HG03103 (cell line): ENCODE measurements around the gene SRSF4.
"Not testable (repeated sequence)": the region's sequence is repeated elsewhere in the genome, so short reads cannot be mapped to it uniquely, and the experiment has no call there.

Source experiments
- ATAC-seq: cut with Tn5 transposase; IDR thresholded peaks from one replicate; pipeline ENCODE4 v1.9.1; 2021; ENCODE audit warnings: low read depth; ENCODE audit not compliant: unreplicated experiment

SRSF4 gene

DNA sequence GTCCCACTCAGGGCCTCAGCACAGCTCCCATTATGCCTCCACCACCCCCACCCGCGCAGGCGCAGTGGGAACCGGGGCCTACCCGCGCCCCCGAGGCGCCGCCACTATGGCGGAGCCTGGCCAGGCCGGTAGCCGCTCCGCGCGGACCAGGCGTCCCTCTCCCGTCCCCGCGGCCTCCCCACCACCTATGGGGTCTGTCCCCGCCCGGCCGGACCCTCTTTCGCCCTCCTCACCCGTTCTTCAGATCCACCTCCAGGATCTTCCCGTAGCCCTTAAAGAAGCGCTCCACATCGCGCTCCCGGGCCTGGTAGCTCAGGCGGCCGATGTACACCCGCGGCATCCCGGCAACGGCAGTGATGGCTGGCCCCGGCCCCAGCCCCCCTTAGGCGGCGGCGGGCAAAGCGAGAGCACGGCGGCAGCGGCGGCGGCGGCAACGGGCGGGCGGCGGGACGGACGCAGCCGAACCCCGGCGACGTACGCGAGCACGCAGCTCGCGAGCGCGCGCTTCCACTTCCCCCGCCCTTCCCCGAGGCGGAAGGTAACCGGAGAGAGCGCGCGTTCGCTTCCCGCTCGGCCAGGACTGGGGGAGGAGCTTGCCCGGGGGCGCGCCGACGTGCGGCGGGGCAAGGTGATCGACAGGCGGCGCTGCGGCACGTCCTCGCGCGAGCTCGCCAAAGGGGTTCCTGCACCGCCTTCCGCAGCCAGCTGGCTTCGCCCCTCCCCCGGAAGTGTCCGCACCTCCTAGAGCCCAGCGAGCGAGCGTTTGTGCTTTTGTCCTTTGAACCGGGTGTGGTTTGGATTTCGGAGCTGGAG, at the start of gene SRSF4:
Gene SRSF4 (minus strand): TSS at position 488 of the 813 bp plus-strand sequence. CDS start 148 bp downstream, at position 340.
- peak; percentile 81 for ATAC-seq

DNA sequence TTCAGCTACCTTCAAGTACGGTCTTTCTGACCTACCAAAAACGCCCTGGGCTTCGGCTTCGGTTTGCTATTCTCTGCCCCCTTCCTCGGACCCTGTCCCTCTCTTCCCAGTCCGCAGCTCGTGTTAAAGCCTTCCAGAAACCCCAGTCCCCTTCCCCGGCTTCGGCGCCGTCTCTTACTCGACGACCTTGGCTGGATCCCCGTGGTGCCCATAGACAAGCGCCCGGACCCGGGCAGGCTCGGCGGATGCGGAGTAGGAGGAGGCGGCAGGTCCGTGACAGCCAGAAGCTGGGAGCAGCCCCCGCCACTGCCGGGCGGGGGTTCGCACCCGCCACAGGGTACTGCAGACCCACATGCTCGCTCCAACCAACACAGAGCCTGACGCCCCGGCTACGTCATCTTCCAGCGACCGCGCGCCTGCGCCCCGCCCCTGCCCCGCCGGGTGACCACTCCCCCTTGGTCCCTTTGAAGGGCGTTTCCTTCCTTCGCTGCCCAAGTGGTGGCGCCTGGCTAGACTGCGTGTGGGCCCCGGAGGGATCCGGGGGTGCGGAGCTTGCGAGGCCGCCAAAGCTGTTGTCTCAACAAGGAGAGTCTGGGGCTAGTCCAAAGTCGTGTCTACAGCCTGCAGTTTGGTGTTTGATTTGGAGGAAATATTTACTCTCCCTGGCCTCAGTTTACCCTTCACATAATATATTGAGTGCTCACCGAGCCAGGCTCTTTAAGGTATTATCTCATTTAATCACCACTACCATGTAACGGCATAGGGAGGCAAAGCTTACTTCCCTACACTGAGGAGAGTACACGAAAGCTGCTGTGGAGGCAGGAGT, 49.1 kb upstream of the SRSF4 start, which contains the start of gene MECR:
Gene MECR (minus strand): TSS at position 382 of the 826 bp plus-strand sequence. CDS start 28 bp downstream, at position 354.
- peak; percentile 94 for ATAC-seq

DNA sequence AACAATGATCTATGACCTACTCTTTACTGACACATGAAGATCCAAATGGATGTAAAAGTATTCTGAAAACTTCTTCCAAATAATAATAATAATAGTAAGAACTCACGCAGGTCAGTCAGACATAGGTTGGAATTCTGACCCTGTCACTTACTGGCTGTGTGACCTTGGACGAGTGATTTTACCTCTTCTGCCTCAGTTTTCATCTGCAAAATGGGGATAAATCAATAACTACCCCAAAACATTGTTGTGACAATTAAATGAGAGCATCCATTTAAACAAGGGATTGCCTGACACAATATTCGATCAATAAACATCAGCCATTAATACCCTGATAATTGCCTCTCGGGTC, 48.5 kb upstream of the SRSF4 start:
- no peak for ATAC-seq

DNA sequence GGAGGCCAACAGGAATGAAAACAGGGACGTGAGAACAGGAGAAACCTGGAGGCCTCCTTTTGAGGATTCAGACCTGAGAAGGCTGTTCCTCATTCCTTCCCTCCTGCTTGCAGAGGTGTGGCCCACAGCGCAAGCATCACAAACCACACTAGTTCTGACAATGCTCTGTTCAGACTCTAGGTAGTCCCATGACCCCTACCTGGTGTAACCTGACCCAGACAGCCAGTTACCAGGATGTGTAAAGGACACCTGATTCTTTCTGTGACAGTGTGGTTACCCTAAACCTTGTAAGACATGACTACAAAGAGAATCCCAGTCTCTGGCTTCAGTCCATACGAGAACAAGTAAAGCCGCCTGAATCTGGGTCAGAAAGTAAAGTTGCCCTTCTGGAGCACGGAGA, 45.8 kb upstream of the SRSF4 start:
- no peak for ATAC-seq

DNA sequence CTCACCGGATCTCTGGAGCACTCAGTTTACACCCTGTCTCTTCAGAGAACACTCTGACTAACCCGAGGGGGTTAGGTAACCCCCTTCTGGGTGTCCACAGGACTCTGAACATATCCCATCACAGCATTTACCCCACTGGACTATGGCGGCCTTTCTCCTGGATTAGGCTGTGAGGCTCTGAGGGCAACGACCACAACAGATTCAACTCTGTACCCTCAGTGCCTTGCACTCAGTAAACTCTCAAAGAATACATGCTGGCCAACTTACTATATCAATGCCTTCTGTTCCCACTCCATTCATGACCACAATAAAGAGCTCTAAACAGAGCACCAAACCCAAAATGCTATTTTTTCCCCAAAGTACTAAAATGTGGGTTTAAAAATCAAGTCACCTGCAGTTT, 43.7 kb upstream of the SRSF4 start:
- no peak for ATAC-seq

DNA sequence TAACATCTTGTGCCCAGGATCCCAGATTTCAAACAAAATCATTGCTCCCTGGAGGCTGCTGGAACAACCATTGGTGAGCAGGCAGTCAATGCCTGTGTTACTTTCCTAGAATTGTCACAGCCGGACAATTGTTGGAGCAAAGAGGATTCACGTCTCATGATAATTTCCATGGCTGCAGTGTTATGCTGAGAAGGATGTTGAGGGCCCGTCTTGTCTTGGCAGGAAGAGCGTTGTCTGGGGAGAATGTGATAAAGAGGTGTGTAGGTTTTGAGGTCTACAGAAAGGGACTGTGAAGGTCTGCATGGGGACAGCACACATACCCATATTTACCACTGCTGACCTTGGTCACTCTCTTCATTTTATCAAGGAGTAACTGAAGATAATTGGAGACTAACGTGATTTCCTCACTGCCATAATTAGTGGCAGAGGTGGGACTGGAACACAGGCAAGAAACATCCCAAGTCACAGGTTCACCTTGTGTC, 42.7 kb upstream of the SRSF4 start:
- ATAC-seq: no peak

DNA sequence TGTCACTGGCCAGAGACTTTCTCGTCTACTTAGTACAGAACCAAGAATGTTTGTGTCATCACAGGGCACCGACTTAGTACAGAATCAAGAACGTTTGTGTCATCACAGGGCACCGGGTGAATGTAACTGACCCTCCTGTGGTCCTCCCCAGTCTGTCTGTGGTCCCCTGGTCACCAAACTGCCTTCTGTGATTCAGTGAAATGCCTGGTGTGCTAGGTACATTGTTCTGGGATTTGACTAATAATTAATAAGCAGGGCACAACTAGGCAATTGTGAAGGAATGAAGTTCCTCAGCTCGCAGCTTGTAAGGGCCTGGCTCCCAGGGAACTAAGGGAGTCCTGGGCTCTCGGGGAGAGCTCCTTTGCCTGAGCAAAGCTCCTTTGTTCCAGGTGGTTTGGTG, 41.8 kb upstream of the SRSF4 start:
- ATAC-seq: no peak

DNA sequence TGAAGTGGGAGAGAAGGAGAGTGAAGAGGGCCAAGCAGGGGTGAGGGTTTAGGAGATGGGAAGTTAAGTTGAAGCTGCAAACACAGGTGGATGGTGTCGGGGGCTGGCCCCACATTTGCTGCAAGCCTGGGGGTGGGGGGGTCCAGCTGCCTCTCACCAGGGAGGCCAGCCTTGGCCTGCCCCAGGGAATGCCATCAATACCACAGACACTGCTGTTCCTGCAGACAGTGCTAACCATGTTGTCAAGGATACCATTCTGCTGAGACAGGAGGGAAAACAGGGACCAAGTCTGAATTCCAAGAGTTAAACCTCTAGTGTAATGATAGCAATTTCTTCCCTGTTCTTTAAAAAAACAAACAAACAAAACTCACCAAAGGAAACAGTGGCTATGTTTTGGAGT, 41.0 kb upstream of the SRSF4 start:
- ATAC-seq: no peak

DNA sequence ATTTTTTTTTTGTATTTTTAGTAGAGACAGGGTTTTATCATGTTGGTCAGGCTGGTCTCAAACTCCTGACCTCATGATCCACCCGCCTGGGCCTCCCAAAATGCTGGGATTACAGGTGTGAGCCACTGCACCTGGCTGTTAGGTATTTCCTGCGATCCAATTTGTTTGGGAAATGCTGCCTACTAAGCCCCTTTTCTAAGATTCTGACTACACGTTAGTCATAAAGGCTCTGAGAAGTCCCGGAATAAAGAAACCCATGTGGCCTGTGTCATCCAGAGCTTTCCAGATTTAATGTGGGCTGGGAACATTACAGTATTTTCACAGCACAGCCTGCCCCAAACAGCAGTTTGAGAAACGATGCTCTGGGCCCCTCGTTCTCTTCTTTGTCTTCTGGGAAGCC, 40.6 kb upstream of the SRSF4 start:
- ATAC-seq: not testable (repeated sequence)

DNA sequence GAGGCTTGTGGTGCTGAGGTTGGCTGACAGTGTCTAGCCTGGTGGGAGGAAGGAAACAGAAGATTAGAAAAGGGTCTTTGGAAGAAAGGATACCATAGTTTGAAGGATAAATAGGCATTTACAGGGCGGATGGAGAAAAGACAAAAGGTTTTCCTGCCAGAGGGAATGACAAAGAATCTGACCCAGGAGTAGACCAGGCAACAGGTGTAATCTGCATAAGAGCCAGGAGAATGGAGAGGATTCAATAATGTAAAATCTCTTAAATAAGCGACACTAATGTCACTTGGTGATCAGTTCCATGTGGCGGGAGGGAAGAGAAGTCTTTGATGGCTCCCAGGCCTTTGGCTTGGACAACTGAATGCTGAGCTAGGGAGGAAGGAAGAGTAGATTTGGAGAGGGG, 39.6 kb upstream of the SRSF4 start:
- no peak for ATAC-seq

DNA sequence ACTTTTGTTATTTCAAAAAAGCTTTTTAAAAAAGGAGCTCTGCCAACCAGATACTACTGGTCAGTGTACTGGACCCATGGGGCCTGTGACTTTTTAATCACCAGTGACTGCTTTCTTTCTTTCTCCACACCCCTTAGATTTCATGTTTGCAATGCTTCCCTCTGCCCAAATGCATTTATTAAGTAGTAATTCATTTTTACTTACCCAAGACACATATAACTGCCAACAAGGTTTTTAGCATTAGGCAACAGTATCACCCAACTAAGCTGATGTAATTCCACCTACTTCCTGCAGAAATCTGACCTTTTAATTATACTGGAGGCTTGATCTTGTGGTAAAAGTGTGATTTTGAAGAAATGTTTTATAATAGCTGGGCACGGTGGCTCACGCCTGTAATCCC, 36.5 kb upstream of the SRSF4 start:
- ATAC-seq: no peak

DNA sequence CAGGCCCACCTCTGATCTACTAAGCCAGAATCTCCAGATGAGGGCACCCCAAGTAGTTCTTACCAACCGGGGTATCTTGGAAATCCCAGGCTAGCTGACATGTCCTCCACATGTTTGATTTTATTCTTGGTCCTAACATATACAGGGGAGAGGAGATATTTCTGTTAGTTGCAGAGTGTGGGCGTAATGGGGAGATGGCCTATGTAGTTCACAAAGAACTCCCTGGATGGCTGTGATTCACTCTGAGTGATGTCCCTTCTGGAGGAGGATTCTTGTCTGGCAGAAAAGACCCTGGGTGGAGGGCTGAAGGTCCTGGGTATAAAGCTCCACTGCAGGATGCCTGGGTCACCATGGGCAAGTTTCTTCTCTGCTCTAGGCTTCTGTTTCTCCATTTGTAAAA, 35.9 kb upstream of the SRSF4 start:
- ATAC-seq: no peak

DNA sequence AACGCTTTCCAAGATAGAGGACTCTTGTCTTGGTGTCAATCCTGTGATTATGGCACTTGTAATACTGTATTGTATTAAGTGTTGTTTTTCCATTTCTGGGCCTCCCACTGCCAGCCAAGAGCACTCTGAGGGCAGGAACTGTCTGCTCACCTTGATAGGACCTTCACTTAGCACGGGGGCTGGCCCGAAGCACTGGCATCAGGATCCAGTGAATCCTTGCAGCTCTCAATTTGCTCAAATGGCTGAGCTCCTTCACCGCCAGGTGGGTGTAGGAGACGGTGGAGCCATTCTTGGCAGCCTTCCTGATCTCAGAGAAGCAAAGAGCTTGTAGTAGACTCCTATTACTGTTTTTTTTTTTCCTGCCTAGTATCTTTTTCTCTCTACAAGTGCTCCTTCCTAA, 31.4 kb upstream of the SRSF4 start:
- no peak for ATAC-seq

DNA sequence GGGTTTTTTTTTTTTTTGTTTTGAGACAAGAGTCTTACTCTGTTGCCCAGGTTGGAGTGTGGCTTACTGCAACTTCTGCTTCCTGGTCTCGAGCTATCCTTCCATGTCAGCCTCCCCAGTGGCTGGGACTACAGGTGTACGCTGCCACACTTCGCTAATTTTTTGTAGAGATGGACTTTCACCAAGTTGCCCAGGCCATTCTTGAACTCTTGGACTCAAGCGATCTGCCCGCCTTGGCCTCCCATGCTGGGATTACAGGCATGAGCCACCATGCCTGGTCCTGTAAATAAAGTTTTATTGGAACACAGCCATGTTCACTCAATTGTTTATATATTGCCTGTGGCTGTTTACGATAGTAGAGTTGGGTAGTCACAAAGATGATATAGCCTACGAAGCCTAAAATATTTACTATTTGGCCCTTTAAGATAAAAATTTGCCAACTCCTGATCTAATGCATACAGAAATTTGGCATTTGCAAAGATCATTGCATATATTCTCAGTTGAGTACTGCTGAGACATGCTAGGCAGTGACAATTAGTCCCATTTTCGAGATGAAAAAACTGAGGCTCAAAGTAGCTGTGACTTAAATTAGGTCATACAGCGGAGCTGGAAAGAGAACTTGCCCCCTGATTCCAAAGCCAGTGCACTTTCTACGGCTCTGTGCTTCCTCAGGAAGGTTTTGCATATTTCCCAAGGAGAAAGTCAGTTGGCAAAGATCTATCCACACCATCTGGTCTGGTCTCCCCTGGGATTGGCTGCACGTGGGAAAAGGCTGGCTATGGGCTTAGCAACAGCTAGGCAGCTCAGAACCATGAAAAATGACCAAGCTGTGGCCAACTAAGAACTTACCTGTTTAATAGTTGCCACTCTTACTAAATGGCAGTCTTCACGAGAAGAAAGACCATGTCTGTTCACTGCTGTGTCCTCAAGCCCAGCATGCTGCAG, 29.7 kb upstream of the SRSF4 start:
- ATAC-seq: no peak

DNA sequence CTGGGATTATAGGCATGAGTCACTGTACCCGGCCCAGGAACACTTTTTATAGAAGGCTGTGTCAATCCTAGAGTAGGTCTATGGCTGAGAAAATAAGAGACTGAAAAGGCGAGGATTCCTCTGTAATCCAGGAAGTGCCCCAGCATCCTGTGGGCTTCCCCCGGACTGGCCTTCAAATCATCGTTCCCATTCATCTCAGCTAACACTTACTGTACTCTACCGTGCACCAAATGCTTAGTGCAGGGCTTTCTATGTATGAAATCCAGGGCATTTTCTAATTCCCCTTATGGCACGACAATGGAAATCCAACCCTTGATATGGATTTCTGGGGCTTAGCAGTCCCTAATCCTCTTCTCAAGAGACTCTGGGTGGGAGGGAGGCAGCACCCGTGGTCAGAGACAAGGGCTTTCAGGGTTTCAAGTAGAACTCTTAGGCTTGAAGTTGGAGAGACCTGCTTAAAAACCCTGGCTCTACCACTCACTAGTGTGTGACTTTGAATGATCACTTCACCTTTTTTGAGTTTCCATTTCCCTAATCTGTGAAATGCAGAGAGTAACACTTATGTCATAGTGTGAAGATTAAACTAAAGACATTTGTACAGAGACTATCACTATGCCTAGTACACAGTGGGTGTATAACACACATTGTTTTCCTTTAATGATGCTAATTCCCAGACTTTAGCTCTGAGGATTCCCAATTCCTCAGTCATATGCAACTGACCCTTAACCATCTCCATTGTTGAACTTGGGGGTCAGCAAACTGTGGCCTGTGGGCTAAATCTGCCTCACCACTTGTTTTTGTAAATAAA, 28.8 kb upstream of the SRSF4 start:
- ATAC-seq: no peak

DNA sequence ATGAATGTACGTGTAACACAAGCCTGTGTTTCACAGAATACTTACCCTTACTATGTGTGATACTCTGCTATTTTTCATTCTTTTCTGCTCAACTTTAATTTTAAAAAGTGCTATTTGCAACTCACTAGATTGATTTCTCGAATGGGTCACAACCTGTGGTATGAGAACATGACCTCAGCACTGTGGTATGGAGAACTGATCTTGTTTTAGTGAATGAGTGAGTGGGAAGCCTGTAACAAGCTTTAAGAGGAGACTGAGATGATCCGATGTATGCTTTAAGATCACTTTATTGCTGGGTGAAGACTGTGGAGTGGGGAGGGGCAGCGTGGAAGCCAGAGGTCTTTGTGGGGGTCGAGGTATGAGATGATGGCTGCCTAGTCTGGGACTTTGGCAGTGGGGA, 27.5 kb upstream of the SRSF4 start:
- ATAC-seq: no peak

DNA sequence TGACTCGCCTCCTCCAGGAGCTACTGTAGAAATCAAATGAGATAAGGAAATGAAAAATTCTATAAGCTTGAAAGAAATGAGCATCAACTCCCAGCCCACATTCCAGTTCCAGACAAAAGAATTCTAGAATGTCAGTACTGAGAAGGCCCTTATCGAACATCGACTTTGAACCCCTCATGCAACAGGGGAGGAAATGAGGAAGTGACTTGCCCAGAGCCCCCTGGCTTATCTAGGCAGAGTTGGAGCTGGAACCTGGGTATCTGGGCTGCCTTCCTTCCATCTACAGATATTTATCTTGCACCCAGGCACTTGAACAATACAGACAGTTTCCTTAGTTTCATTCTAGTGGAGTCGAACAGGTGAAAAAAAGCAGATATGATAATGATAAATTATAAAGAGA, 26.7 kb upstream of the SRSF4 start:
- no peak for ATAC-seq

DNA sequence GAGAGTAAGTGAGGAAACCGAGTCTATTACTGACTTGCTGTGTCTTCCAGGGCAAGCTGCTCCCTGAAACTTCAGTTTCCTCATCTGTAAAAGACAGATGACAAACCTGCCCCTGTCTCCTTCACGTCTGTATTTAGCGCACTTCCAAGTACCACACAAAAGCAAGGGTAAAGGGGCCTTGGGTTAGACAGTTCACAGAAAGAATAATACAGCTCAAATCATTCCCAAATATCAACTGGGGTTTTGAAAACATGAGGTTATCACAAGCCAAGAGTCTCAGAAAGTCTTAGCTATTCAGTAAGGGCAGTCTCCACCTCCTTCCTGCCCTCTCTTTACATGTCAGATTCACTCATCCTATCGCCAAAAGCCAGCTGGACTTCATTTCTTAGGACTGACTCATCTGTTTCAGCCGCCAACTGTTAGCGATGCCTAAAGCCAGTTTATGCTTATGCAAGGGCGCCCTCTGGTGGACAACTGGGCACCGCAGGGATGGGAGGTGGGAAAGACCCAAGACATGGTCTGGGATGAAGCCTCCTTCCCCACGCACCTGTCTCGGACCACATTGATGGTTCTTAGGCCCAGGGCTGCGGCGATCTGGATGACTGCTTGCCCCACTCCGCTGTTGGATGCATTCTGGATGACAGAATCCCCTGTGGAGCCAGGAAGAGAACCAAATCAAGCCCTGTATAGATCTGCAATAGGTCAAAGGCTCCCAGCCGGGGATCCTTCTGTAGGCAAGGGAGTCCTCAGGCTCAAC, 21.1 kb upstream of the SRSF4 start:
- ATAC-seq: peak; percentile 68

DNA sequence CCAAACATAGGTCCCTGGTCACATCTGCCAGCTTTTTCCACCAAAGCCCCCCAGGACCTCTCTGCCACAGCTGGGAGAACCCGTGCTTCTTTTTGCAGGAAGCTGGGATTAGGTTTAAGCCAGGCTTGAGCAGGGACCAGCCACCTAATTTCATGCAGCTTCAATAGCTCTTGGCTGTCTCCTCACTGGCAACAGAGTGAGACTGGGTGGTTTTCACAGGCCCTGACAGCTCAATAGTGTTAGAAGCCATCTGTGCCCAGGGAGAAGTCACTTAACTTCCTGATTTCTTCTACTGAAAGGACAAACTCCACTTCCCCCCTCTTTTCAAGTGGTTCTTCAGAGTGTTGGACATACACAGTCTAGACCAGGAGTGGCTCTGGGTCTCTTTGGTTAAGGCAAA, 20.4 kb upstream of the SRSF4 start:
- ATAC-seq: no peak
